Middle frontal gyrus (tissue), 1 donor: ENCODE measurements around the gene PSMD1.
"Not testable (repeated sequence)": the region's sequence is repeated elsewhere in the genome, so short reads cannot be mapped to it uniquely, and the experiment has no call there.

Experiments used
- DNase-seq: peaks from one replicate; pipeline ENCODE4 v3.0.0-alpha.2; 2015; ENCODE audit warnings: low spot score; ENCODE audit errors: extremely low spot score

PSMD1 gene

GRCh38 chr2:231144896-231145295 lies 88.2 kb downstream of the PSMD1 start:
- DNase-seq = no peak

GRCh38 chr2:231146665-231147064 lies 90.0 kb downstream of the PSMD1 start:
- DNase-seq = no peak

GRCh38 chr2:231152800-231153557 lies 96.3 kb downstream of the PSMD1 start:
- DNase-seq = no peak

GRCh38 chr2:231159306-231159705 lies 102.6 kb downstream of the PSMD1 start:
- no peak for DNase-seq

GRCh38 chr2:231160701-231161100 lies 104.0 kb downstream of the PSMD1 start:
- DNase-seq = no peak

GRCh38 chr2:231161252-231161839 lies 104.7 kb downstream of the PSMD1 start:
- DNase-seq = no peak

- DNase-seq = no peak
Measured at GRCh38 chr2:231161877-231162329, 105.2 kb downstream of the PSMD1 start.

GRCh38 chr2:231163011-231163410 lies 106.3 kb downstream of the PSMD1 start:
- no peak for DNase-seq

GRCh38 chr2:231163414-231164095 lies 106.9 kb downstream of the PSMD1 start:
- DNase-seq = no peak

- no peak for DNase-seq
Measured at GRCh38 chr2:231167745-231168459, 111.2 kb downstream of the PSMD1 start.

- no peak for DNase-seq
Measured at GRCh38 chr2:231168460-231169139, 111.9 kb downstream of the PSMD1 start.

- no peak for DNase-seq
Measured at GRCh38 chr2:231169488-231169887, 112.8 kb downstream of the PSMD1 start.

GRCh38 chr2:231170055-231170454 lies 113.4 kb downstream of the PSMD1 start:
- DNase-seq = no peak

- no peak for DNase-seq
Measured at GRCh38 chr2:231172025-231172424, 115.4 kb downstream of the PSMD1 start.

GRCh38 chr2:231174211-231174651 lies 117.6 kb downstream of the PSMD1 start:
- DNase-seq = no peak

- DNase-seq = no peak
Measured at GRCh38 chr2:231176066-231176465, 119.4 kb downstream of the PSMD1 start.

- DNase-seq = no peak
Measured at GRCh38 chr2:231177156-231178025, 120.7 kb downstream of the PSMD1 start.

- DNase-seq = not testable (repeated sequence)
Measured at GRCh38 chr2:231178805-231179204, 122.1 kb downstream of the PSMD1 start.

- DNase-seq = no peak
Measured at GRCh38 chr2:231181860-231182512, 125.3 kb downstream of the PSMD1 start.

GRCh38 chr2:231182513-231182899 lies 125.8 kb downstream of the PSMD1 start:
- no peak for DNase-seq
